Endothelial cell of umbilical vein (primary cell): Measurements from ENCODE around the gene VIM. TPM values are rescaled to one million over a fixed set of nuclear protein-coding genes. Genes with fewer than 3 reads are reported as not detected.

Source experiments
- BruUV-seq: library from RNA; stranded (reverse); fragments of 400-500 nt; replicated peaks from 2 replicates; lab custom pipeline; 2021; lab: Mats Ljungman, UMichigan
- CTCF ChIA-PET: fragments of 300-600, 350-600 bp; sonication (Branson Sonifier 250); formaldehyde crosslinking; loops from one replicate; lab custom pipeline; 2021; ENCODE audit warnings: antibody characterized with exemption, inconsistent platforms; lab: Charles Lee
- POLR2A ChIA-PET: fragments of 300-600, 350-600 bp; sonication (Branson Sonifier 250); formaldehyde crosslinking; loops from one replicate; lab custom pipeline; 2021; ENCODE audit warnings: antibody characterized with exemption, inconsistent platforms; lab: Charles Lee
- DNase-seq: peaks from one replicate; pipeline ENCODE4 v3.0.0-alpha.2; 2011; ENCODE audit warnings: low read depth, low spot score
- FAIRE-seq: peaks from 2 replicates; lab custom pipeline; 2011; peaks lifted over from hg19 to GRCh38; lab: Jason Lieb, UNC
- H2AFZ ChIP-seq: 2 replicates; pipeline ENCODE4 v1.6.0; 2012; ENCODE audit warnings: low read depth, low read length, control low read depth, inconsistent platforms
- H3K27ac ChIP-seq: 2 replicates; pipeline ENCODE4 v1.5.1; 2011; ENCODE audit warnings: low read depth, mild to moderate bottlenecking, control low read depth, low read length, moderate library complexity; ENCODE audit not compliant: insufficient read depth
- H3K27me3 ChIP-seq, 2 experiments: 2 replicates each; pipeline versions ENCODE4 v1.6.0 to v1.6.1; 2011; ENCODE audit warnings: low read length in 2 of 2, mixed read lengths in 1 of 2; ENCODE audit not compliant: control insufficient read depth in 2 of 2, insufficient read depth in 2 of 2
- H3K36me3 ChIP-seq, 2 experiments: 2 replicates in 1 of 2; 3 replicates in 1 of 2; pipeline ENCODE4 v1.5.1; 2011; ENCODE audit warnings: low read length in 2 of 2, mild to moderate bottlenecking in 1 of 2, moderate library complexity in 1 of 2; ENCODE audit not compliant: control insufficient read depth in 2 of 2, insufficient read depth in 2 of 2; ENCODE audit errors: extremely low read depth in 1 of 2
- H3K4me1 ChIP-seq: 3 replicates; pipeline ENCODE4 v1.5.1; 2011; ENCODE audit warnings: mild to moderate bottlenecking, low read length; ENCODE audit not compliant: control insufficient read depth, insufficient read depth; ENCODE audit errors: extremely low read depth
- H3K4me2 ChIP-seq: 2 replicates; pipeline ENCODE4 v1.6.1; 2011; ENCODE audit warnings: low read length, control low read depth, mixed read lengths; ENCODE audit not compliant: insufficient read depth
- H3K4me3 ChIP-seq, 3 experiments: fragments of 200-600 bp in 1 of 3; sonication (generic), shearing (Covaris generic) in 1 of 3; replicated peaks in 1 of 3; 2 replicates each; pipeline ENCODE4 v1.5.1; 2011 to 2016; ENCODE audit warnings: control low read depth in 3 of 3, low read length in 3 of 3, mild to moderate bottlenecking in 2 of 3, inconsistent platforms in 1 of 3, low read depth in 1 of 3, moderate library complexity in 1 of 3; ENCODE audit not compliant: insufficient read depth in 1 of 3
- H3K79me2 ChIP-seq: 2 replicates; pipeline ENCODE4 v1.6.0; 2012; ENCODE audit warnings: low read length, inconsistent platforms; ENCODE audit not compliant: control insufficient read depth, insufficient read depth
- H3K9ac ChIP-seq: replicated peaks from 2 replicates; pipeline ENCODE3; 2011; ENCODE audit warnings: low read length, control low read depth; ENCODE audit not compliant: insufficient read depth; ENCODE audit errors: extremely low read depth
- H3K9me1 ChIP-seq: replicated peaks from 3 replicates; pipeline ENCODE4 v1.6.0; 2011; ENCODE audit warnings: mild to moderate bottlenecking, low read length; ENCODE audit not compliant: control insufficient read depth, insufficient read depth; ENCODE audit errors: extremely low read depth
- H3K9me3 ChIP-seq: replicated peaks from 2 replicates; pipeline ENCODE4 v1.5.1; 2012; ENCODE audit warnings: low read length, inconsistent platforms; ENCODE audit not compliant: control insufficient read depth, insufficient read depth
- H4K20me1 ChIP-seq: replicated peaks from 2 replicates; pipeline ENCODE3; 2011; ENCODE audit warnings: mild to moderate bottlenecking, low read length; ENCODE audit not compliant: control insufficient read depth, insufficient read depth; ENCODE audit errors: extremely low read depth
- EZH2 ChIP-seq: IDR thresholded peaks from 2 replicates; pipeline ENCODE4 v1.6.1; 2012; ENCODE audit warnings: borderline replicate concordance, low read depth, mild to moderate bottlenecking, moderate library complexity, low read length, inconsistent platforms; ENCODE audit not compliant: severe bottlenecking
- JUN ChIP-seq: IDR thresholded peaks from 2 replicates; pipeline ENCODE4 v1.6.1; 2011; ENCODE audit warnings: borderline replicate concordance, low read depth; ENCODE audit not compliant: insufficient read length, insufficient read depth
- MAX ChIP-seq: IDR thresholded peaks from 2 replicates; pipeline ENCODE4 v1.6.1; 2011; ENCODE audit not compliant: insufficient read depth, insufficient read length
- POLR2A ChIP-seq: IDR thresholded peaks from 2 replicates; pipeline ENCODE4 v1.6.1; 2012; ENCODE audit warnings: low read depth, mild to moderate bottlenecking, control low read depth, low read length
- POLR2AphosphoS5 ChIP-seq: IDR thresholded peaks from 2 replicates; pipeline ENCODE4 v1.6.1; 2012; ENCODE audit warnings: low read depth, mild to moderate bottlenecking, control low read depth, low read length, moderate library complexity; ENCODE audit not compliant: insufficient read depth
- dilution Hi-C: fragments of 300-500 bp; cut with MboI; formaldehyde crosslinking; loops from one replicate; pipeline ENCODE4 v1.15.0; 2019; ENCODE audit warnings: low sequenced_read_pairs; ENCODE audit not compliant: extremely low pct_ligation_motif_present
- intact Hi-C: fragments of 100-400 bp; cut with micrococcal nuclease; formaldehyde crosslinking; loops from one replicate; pipeline ENCODE4 v1.10.0; 2022
- polyA plus RNA-seq, 4 experiments: library from polyadenylated mRNA; depleted of rRNA in 3 of 4; stranded (reverse) in 3 of 4; unstranded in 1 of 4; fragments of >200 nt; gene quantifications; 2 replicates each; pipeline versions ENCODE4 v1.2.1 to v1.2.3, GENCODE V29; 2011 to 2012; ENCODE audit warnings: missing spikeins in 1 of 4
- total RNA-seq: library from RNA; stranded (reverse); gene quantifications from 2 replicates; pipeline ENCODE4 v1.2.3, GENCODE V29; 2021
- TF ChIP-seq, protein P1 (sequence below), 2 donors: IDR thresholded peaks; 1 replicate in 1 of 2; 2 replicates in 1 of 2; pipeline ENCODE4 v1.5.1; 2011; ENCODE audit warnings: low read length in 2 of 2, mild to moderate bottlenecking in 2 of 2, moderate library complexity in 2 of 2, control low read depth in 1 of 2, inconsistent platforms in 1 of 2, low read depth in 1 of 2; ENCODE audit not compliant: insufficient read depth in 1 of 2; ENCODE audit errors: extremely low read depth in 1 of 2

Gene VIM
- total and polyA plus RNA-seq, 2 donors (not counting 3 experiments of a cell fraction or from before 2014, with no cell fraction given): 5,699 to 5,781 TPM

GRCh38 chr10:17209302-17209701, 18.7 kb upstream of the VIM start:
- FAIRE-seq: no peak
- H2AFZ ChIP-seq: no peak overlapping the region
- peaks cover 13% of the 10 kb centered on the region for H3K4me1 ChIP-seq
- H3K4me3 ChIP-seq: no peak overlapping the region
- intact Hi-C loops: no loop called here
- dilution Hi-C loops: no loop called here
- CTCF ChIA-PET: interaction anchor here (0.6 kb wide), 1 partner anchor 9 kb away, joined by 3 read pairs; no protein-coding TSS in a partner anchor
- no peak overlapping the region for H3K9ac ChIP-seq
- no peak for DNase-seq
- POLR2A ChIA-PET: no interaction called here
- BruUV-seq: no TSS peak
- H3K27me3 ChIP-seq: no peaks in the 10 kb centered on the region
- no peak overlapping the region for H3K4me2 ChIP-seq
- H3K36me3 ChIP-seq: no peaks in the 10 kb centered on the region
- H3K9me3 ChIP-seq: no peaks in the 10 kb centered on the region
- no peak overlapping the region for H3K27ac ChIP-seq
- no peaks in the 10 kb centered on the region for H3K79me2 ChIP-seq
- no peaks in the 10 kb centered on the region for H3K9me1 ChIP-seq
- H4K20me1 ChIP-seq: no peaks in the 10 kb centered on the region
- TF ChIP-seq MAX (no peak), POLR2AphosphoS5 (no peak), JUN (no peak), POLR2A (no peak), EZH2 (no peak)
- TF ChIP-seq, protein P1, sequence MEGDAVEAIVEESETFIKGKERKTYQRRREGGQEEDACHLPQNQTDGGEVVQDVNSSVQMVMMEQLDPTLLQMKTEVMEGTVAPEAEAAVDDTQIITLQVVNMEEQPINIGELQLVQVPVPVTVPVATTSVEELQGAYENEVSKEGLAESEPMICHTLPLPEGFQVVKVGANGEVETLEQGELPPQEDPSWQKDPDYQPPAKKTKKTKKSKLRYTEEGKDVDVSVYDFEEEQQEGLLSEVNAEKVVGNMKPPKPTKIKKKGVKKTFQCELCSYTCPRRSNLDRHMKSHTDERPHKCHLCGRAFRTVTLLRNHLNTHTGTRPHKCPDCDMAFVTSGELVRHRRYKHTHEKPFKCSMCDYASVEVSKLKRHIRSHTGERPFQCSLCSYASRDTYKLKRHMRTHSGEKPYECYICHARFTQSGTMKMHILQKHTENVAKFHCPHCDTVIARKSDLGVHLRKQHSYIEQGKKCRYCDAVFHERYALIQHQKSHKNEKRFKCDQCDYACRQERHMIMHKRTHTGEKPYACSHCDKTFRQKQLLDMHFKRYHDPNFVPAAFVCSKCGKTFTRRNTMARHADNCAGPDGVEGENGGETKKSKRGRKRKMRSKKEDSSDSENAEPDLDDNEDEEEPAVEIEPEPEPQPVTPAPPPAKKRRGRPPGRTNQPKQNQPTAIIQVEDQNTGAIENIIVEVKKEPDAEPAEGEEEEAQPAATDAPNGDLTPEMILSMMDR (IDR thresholded peaks at IDR 0.05; ENCODE audit: extremely low read depth in 1 of 2, insufficient read depth in 1 of 2, low read depth in 1 of 2, low read length in 2 of 2): no peak
